HepG2 (cell line): ENCODE data around the gene CES2. TPM values are rescaled to one million over a fixed set of nuclear protein-coding genes. Genes with fewer than 3 reads are reported as not detected.

Experiments used
- AGO1 ChIP-seq: fragments of 200-400 bp; formaldehyde crosslinking; IDR thresholded peaks from 2 replicates; pipeline ENCODE4 v1.6.1; 2017; ENCODE audit warnings: mild to moderate bottlenecking, low read depth, low read length, moderate library complexity; ENCODE audit not compliant: poor library complexity, severe bottlenecking
- IRX3 ChIP-seq: sonication (generic); formaldehyde crosslinking; IDR thresholded peaks from 2 replicates; pipeline ENCODE4 v1.8.1; 2023; ENCODE audit warnings: mild to moderate bottlenecking, low read depth, missing genetic modification reagents, borderline replicate concordance
- MIXL1 ChIP-seq: IDR thresholded peaks from 2 replicates; pipeline ENCODE4 v1.6.1; 2016
- POLR2A ChIP-seq, 2 experiments: IDR thresholded peaks; 2 replicates each; pipeline ENCODE4 v1.6.1; 2011; ENCODE audit warnings: low read depth in 2 of 2, low read length in 2 of 2, mild to moderate bottlenecking in 1 of 2, moderate library complexity in 1 of 2; ENCODE audit not compliant: insufficient read depth in 1 of 2
- RAD21 ChIP-seq: fragments of 450-650 bp; formaldehyde crosslinking; IDR thresholded peaks from 2 replicates; pipeline ENCODE4 v1.5.0; 2020; ENCODE audit warnings: mild to moderate bottlenecking
- RBM39 ChIP-seq: fragments of 200-400 bp; formaldehyde crosslinking; IDR thresholded peaks from one replicate; pipeline ENCODE4 v1.6.1; 2018; ENCODE audit warnings: antibody characterized with exemption, mild to moderate bottlenecking, low read depth, low read length; ENCODE audit not compliant: poor library complexity, severe bottlenecking
- TARDBP ChIP-seq: sonication (generic); formaldehyde crosslinking; IDR thresholded peaks from 2 replicates; pipeline ENCODE4 v1.8.0; 2022; ENCODE audit warnings: mild to moderate bottlenecking, missing genetic modification reagents
- U2AF1 ChIP-seq: fragments of 200-400 bp; formaldehyde crosslinking; optimal IDR thresholded peaks from 2 replicates; pipeline ENCODE3; 2017; ENCODE audit warnings: mild to moderate bottlenecking, low read depth, low read length
- YEATS4 ChIP-seq: sonication (generic); formaldehyde crosslinking; IDR thresholded peaks from 2 replicates; pipeline ENCODE4 v1.4.0; 2020; ENCODE audit warnings: missing genetic modification reagents, borderline replicate concordance
- ZIK1 ChIP-seq: sonication (generic); formaldehyde crosslinking; IDR thresholded peaks from 2 replicates; pipeline ENCODE4 v1.5.0; 2020; ENCODE audit warnings: mild to moderate bottlenecking, low read depth, missing genetic modification reagents, borderline replicate concordance
- ZNF205 ChIP-seq: IDR thresholded peaks from 2 replicates; pipeline ENCODE4 v1.6.1; 2018; ENCODE audit warnings: missing biosample characterization, missing genetic modification reagents
- ZNF530 ChIP-seq: sonication (generic); formaldehyde crosslinking; IDR thresholded peaks from 2 replicates; pipeline ENCODE4 v1.5.0; 2020; ENCODE audit warnings: low read depth, mild to moderate bottlenecking, missing genetic modification reagents
- polyA plus RNA-seq, 8 experiments: library from polyadenylated mRNA; depleted of rRNA in 3 of 8; stranded (reverse) in 7 of 8; unstranded in 1 of 8; fragments of >200 nt; fragmentation: Illumina TruSeq in 4 of 8; extraction: Trizol in 4 of 8; gene quantifications; 2 replicates each; pipeline versions ENCODE4 v1.2.1 to v1.2.3, GENCODE V29; 2011 to 2016; ENCODE audit warnings: low read depth in 4 of 8, missing spikeins in 1 of 8, mixed read lengths in 1 of 8; ENCODE audit not compliant: insufficient read depth in 1 of 8
- total RNA-seq, 5 experiments: library from RNA; depleted of rRNA; stranded (reverse); fragments of >200 nt; fragmentation: Illumina TruSeq; extraction: Trizol; gene quantifications; 2 replicates each; pipeline ENCODE4 v1.2.3, GENCODE V29; 2016; ENCODE audit warnings: low read depth in 1 of 5
- TF ChIP-seq, protein P1 (sequence below): sonication (generic); formaldehyde crosslinking; conservative IDR thresholded peaks from 2 replicates; pipeline ENCODE4 v1.4.0; 2020; ENCODE audit warnings: missing genetic modification reagents
- TF ChIP-seq, protein P2 (sequence below): sonication (generic); formaldehyde crosslinking; IDR thresholded peaks from 2 replicates; pipeline ENCODE4 v1.8.0; 2022; ENCODE audit warnings: mild to moderate bottlenecking, missing genetic modification reagents, moderate library complexity
- TF ChIP-seq, protein P3 (sequence below): sonication (generic); formaldehyde crosslinking; IDR thresholded peaks from 2 replicates; pipeline ENCODE4 v1.8.1; 2023; ENCODE audit warnings: mild to moderate bottlenecking, inconsistent platforms, moderate library complexity, missing genetic modification reagents, borderline replicate concordance
- TF ChIP-seq, protein P4 (sequence below): sonication (generic); formaldehyde crosslinking; IDR thresholded peaks from 2 replicates; pipeline ENCODE4; 2020; ENCODE audit warnings: missing genetic modification reagents, mild to moderate bottlenecking, borderline replicate concordance
- TF ChIP-seq, protein P5 (sequence below): sonication (generic); formaldehyde crosslinking; IDR thresholded peaks from 2 replicates; pipeline ENCODE4 v1.8.0; 2022; ENCODE audit warnings: missing genetic modification reagents, mild to moderate bottlenecking, borderline replicate concordance
- TF ChIP-seq, protein P6 (sequence below): sonication (generic); formaldehyde crosslinking; IDR thresholded peaks from 2 replicates; pipeline ENCODE4 v1.5.1; 2020; ENCODE audit warnings: missing genetic modification reagents, mild to moderate bottlenecking, borderline replicate concordance

The CES2 gene
- total and polyA plus RNA-seq, 2 of the 13 experiments (the other 11 are each of a cell fraction or from before 2014, with no cell fraction given), result 50.6 to 63.8 TPM

DNA sequence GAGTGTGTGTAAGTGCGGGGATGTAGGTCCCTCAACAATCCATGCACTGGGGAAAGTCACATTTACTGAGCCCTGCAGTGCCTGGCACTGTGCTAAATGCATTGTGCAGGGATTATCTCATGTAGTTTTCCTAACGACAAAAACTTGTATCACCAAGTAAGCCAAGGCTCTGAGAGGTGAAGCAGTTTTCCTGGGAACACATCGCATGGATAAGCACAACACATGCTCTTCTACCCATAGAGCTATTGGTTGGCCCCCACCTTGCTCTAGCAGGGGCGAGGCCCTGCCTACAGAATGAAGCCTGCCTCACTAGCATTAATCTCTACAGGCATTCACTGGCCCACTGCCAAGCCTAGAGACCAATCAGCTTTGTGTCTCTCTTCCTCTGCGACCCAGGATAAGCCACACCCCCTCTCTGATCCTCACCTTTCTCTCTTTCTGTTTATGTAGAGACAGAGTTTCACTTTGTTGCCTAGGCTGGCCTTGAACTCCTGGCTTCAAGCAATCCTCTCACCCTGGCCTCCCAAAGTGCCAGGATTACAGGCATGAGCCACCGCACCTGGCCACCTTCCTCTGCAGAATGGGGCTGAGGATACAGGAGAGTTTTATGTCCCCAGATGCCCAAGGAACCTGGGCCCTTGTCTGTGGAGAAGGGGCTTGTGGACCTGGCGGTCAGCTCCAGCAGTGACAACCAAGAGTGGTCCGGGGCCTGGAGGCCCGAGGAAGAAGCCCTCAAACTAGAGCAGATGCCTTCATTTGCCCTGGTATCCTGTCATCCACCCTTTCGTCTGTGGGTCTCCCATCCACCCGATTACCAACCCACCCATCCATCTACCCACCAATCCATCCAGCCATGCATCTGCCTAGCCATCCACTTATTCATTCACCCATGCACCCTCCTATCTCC is 29.4 kb upstream of the CES2 start (continued):
- TF ChIP-seq, protein P1, sequence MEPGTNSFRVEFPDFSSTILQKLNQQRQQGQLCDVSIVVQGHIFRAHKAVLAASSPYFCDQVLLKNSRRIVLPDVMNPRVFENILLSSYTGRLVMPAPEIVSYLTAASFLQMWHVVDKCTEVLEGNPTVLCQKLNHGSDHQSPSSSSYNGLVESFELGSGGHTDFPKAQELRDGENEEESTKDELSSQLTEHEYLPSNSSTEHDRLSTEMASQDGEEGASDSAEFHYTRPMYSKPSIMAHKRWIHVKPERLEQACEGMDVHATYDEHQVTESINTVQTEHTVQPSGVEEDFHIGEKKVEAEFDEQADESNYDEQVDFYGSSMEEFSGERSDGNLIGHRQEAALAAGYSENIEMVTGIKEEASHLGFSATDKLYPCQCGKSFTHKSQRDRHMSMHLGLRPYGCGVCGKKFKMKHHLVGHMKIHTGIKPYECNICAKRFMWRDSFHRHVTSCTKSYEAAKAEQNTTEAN (CRISPR knock-in tag), result peak; percentile 84
- TF ChIP-seq, protein P2, sequence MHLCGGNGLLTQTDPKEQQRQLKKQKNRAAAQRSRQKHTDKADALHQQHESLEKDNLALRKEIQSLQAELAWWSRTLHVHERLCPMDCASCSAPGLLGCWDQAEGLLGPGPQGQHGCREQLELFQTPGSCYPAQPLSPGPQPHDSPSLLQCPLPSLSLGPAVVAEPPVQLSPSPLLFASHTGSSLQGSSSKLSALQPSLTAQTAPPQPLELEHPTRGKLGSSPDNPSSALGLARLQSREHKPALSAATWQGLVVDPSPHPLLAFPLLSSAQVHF (CRISPR knock-in tag), result no peak
- TF ChIP-seq, protein P3, sequence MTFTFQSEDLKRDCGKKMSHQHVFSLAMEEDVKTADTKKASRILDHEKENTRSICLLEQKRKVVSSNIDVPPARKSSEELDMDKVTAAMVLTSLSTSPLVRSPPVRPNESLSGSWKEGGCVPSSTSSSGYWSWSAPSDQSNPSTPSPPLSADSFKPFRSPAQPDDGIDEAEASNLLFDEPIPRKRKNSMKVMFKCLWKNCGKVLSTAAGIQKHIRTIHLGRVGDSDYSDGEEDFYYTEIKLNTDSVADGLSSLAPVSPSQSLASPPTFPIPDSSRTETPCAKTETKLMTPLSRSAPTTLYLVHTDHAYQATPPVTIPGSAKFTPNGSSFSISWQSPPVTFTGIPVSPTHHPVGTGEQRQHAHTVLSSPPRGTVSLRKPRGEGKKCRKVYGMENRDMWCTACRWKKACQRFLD (CRISPR knock-in tag), result peak; percentile 81; the same call in 1 of the 2 replicates
- TF ChIP-seq, protein P4, sequence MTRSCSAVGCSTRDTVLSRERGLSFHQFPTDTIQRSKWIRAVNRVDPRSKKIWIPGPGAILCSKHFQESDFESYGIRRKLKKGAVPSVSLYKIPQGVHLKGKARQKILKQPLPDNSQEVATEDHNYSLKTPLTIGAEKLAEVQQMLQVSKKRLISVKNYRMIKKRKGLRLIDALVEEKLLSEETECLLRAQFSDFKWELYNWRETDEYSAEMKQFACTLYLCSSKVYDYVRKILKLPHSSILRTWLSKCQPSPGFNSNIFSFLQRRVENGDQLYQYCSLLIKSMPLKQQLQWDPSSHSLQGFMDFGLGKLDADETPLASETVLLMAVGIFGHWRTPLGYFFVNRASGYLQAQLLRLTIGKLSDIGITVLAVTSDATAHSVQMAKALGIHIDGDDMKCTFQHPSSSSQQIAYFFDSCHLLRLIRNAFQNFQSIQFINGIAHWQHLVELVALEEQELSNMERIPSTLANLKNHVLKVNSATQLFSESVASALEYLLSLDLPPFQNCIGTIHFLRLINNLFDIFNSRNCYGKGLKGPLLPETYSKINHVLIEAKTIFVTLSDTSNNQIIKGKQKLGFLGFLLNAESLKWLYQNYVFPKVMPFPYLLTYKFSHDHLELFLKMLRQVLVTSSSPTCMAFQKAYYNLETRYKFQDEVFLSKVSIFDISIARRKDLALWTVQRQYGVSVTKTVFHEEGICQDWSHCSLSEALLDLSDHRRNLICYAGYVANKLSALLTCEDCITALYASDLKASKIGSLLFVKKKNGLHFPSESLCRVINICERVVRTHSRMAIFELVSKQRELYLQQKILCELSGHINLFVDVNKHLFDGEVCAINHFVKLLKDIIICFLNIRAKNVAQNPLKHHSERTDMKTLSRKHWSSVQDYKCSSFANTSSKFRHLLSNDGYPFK (CRISPR knock-in tag), result peak; percentile 93
- TF ChIP-seq MIXL1 (CRISPR knock-in tag) (peak; percentile 75; the same call in 1 of the 2 replicates), U2AF1 (no peak), RAD21 (CRISPR knock-in tag) (no peak), YEATS4 (CRISPR knock-in tag) (0 out of 2 replicates have a peak, but pooled peaks have one; percentile 44), ZIK1 (CRISPR knock-in tag) (0 out of 2 replicates have a peak, but pooled peaks have one; percentile 54), ZNF205 (CRISPR knock-in tag) (peak; percentile 98), POLR2A (IDR thresholded peaks at IDR 0.05; ENCODE audit: insufficient read depth in 1 of 2, low read depth in 2 of 2, low read length in 2 of 2) (peak; percentile 54 to 66), AGO1 (no peak), RBM39 (no peak), TARDBP (CRISPR knock-in tag) (peak; percentile 61; the same call in 1 of the 2 replicates), IRX3 (CRISPR knock-in tag) (peak; percentile 41; the same call in 1 of the 2 replicates), ZNF530 (CRISPR knock-in tag) (no peak)
- TF ChIP-seq, protein P5, sequence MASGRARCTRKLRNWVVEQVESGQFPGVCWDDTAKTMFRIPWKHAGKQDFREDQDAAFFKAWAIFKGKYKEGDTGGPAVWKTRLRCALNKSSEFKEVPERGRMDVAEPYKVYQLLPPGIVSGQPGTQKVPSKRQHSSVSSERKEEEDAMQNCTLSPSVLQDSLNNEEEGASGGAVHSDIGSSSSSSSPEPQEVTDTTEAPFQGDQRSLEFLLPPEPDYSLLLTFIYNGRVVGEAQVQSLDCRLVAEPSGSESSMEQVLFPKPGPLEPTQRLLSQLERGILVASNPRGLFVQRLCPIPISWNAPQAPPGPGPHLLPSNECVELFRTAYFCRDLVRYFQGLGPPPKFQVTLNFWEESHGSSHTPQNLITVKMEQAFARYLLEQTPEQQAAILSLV (CRISPR knock-in tag), result 0 out of 2 replicates have a peak, but pooled peaks have one; percentile 49
- TF ChIP-seq, protein P6, sequence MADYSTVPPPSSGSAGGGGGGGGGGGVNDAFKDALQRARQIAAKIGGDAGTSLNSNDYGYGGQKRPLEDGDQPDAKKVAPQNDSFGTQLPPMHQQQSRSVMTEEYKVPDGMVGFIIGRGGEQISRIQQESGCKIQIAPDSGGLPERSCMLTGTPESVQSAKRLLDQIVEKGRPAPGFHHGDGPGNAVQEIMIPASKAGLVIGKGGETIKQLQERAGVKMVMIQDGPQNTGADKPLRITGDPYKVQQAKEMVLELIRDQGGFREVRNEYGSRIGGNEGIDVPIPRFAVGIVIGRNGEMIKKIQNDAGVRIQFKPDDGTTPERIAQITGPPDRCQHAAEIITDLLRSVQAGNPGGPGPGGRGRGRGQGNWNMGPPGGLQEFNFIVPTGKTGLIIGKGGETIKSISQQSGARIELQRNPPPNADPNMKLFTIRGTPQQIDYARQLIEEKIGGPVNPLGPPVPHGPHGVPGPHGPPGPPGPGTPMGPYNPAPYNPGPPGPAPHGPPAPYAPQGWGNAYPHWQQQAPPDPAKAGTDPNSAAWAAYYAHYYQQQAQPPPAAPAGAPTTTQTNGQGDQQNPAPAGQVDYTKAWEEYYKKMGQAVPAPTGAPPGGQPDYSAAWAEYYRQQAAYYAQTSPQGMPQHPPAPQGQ (CRISPR knock-in tag), result no peak
